Measurements from ENCODE around the gene HS6ST2.

GRCh38 chrX:132708529-132708928, 249.9 kb downstream of the HS6ST2 start:
- TF ChIP-seq CTCF (conservative IDR thresholded peaks at IDR 0.05; ENCODE audit: low read length) (no peak), EZH2phosphoT487 (IDR thresholded peaks at IDR 0.05; ENCODE audit: borderline replicate concordance, low read depth, low read length) (no peak)
